Measurements from ENCODE around the gene TRIM61.
"Not testable (repeated sequence)": the region's sequence is repeated elsewhere in the genome, so short reads cannot be mapped to it uniquely, and the experiment has no call there.

TRIM61 gene

GRCh38 chr4:164935363-164935762 is 42.1 kb downstream of the TRIM61 start:
- no peak overlapping the region for H3K4me3 ChIP-seq (ENCODE audit: low read depth, low read length)
- peak; percentile 40; the same call in 1 of the 2 replicates for TF ChIP-seq CTCF (IDR thresholded peaks at IDR 0.05; ENCODE audit: borderline replicate concordance, insufficient read depth, low read depth, low read length)

GRCh38 chr4:164933244-164933643 is 44.2 kb downstream of the TRIM61 start:
- no peak for TF ChIP-seq CTCF (IDR thresholded peaks at IDR 0.05; ENCODE audit: borderline replicate concordance, insufficient read depth, low read depth, low read length)

GRCh38 chr4:164931551-164932324 is 45.7 kb downstream of the TRIM61 start:
- no peak for TF ChIP-seq CTCF (IDR thresholded peaks at IDR 0.05; ENCODE audit: borderline replicate concordance, insufficient read depth, low read depth, low read length)
- H3K4me3 ChIP-seq (ENCODE audit: low read depth, low read length), result no peak overlapping the region

More at GRCh38 chr4:164933244-164933643, 44.2 kb downstream of the TRIM61 start:
- no peak overlapping the region for H3K4me3 ChIP-seq (ENCODE audit: low read depth, low read length)

- H3K4me3 ChIP-seq (ENCODE audit: low read depth, low read length), result no peak overlapping the region
- no peak for TF ChIP-seq CTCF (IDR thresholded peaks at IDR 0.05; ENCODE audit: borderline replicate concordance, insufficient read depth, low read depth, low read length)
Measured at GRCh38 chr4:164930647-164931046, 46.8 kb downstream of the TRIM61 start.

GRCh38 chr4:164927101-164927500 is 50.4 kb downstream of the TRIM61 start:
- H3K4me3 ChIP-seq (ENCODE audit: low read depth, low read length), result not testable (repeated sequence)

- no peak overlapping the region for H3K4me3 ChIP-seq (ENCODE audit: low read depth, low read length)
- TF ChIP-seq CTCF (IDR thresholded peaks at IDR 0.05; ENCODE audit: borderline replicate concordance, insufficient read depth, low read depth, low read length), result no peak
Measured at GRCh38 chr4:164926301-164926700, 51.2 kb downstream of the TRIM61 start.

- no peak overlapping the region for H3K4me3 ChIP-seq (ENCODE audit: low read depth, low read length)
- TF ChIP-seq CTCF (IDR thresholded peaks at IDR 0.05; ENCODE audit: borderline replicate concordance, insufficient read depth, low read depth, low read length), result no peak
Measured at GRCh38 chr4:164924670-164925238, 52.7 kb downstream of the TRIM61 start.
